ENCODE measurements around the gene SLC26A1. TPM values are rescaled to one million over a fixed set of nuclear protein-coding genes. Genes with fewer than 3 reads are reported as not detected.

Gene SLC26A1
- total RNA-seq, 6 experiments from 2014 or later, result 9.6 to 30.9 (median 23.0) TPM

- Histone ChIP-seq H3K27me3 (no peaks in the 10 kb centered on the region), H3K36me3 (peaks cover 0 to 10% (median 5%) of the 10 kb centered on the region in 4 donors), H3K4me3 (no peak overlapping the region), H3K27ac (no peak overlapping the region), H3K4me1 (no peaks in the 10 kb centered on the region), H3K9me3 (no peaks in the 10 kb centered on the region)
- intact Hi-C loops (cut with DNase I), result loop anchor here in 1 of 2 donors (10.0 kb wide), 1 partner anchor 197 kb away; no protein-coding TSS in a partner anchor
- TF ChIP-seq POLR2A (IDR thresholded peaks at IDR 0.05), result no peak
- TF ChIP-seq CTCF (IDR thresholded peaks at IDR 0.05), result no peak
- WGBS (ENCODE audit: insufficient coverage, low coverage, low lambda C conversion rate, missing lambda C conversion rate), result 50% methylated on average over 1 of the region's 26 CpGs
- ATAC-seq, result peak in 2 of 4 donors; percentile 1 to 11
- DNase-seq, result no peak
Measured at GRCh38 chr4:1027219-1027914, 34.2 kb upstream of the SLC26A1 start.

GRCh38 chr4:1026115-1026514 is 32.9 kb upstream of the SLC26A1 start:
- 34% methylated on average over 12 of the region's 17 CpGs for WGBS (ENCODE audit: insufficient coverage, low coverage, low lambda C conversion rate, missing lambda C conversion rate)

GRCh38 chr4:1024882-1025545 is 31.8 kb upstream of the SLC26A1 start:
- no peaks in the 10 kb centered on the region for H3K27me3 ChIP-seq
- intact Hi-C loops (cut with DNase I), result loop anchor here in 1 of 2 donors (10.0 kb wide), 1 partner anchor 200 kb away; no protein-coding TSS in a partner anchor
- 72% methylated on average over 3 of the region's 32 CpGs for WGBS (ENCODE audit: insufficient coverage, low coverage, low lambda C conversion rate, missing lambda C conversion rate)
- H3K4me1 ChIP-seq, result no peaks in the 10 kb centered on the region
- no peak for ATAC-seq
- H3K4me3 ChIP-seq, result no peak overlapping the region
- no peak overlapping the region for H3K27ac ChIP-seq
- H3K36me3 ChIP-seq, result peaks cover 0 to 10% (median 5%) of the 10 kb centered on the region in 4 donors
- TF ChIP-seq CTCF (IDR thresholded peaks at IDR 0.05), result no peak
- TF ChIP-seq POLR2A (IDR thresholded peaks at IDR 0.05), result no peak
- no peak for DNase-seq
- H3K9me3 ChIP-seq, result no peaks in the 10 kb centered on the region

More at GRCh38 chr4:1026115-1026514, 32.9 kb upstream of the SLC26A1 start:
- peak; percentile 73 to 87 (median 79) for ATAC-seq
- Histone ChIP-seq H3K27ac (no peak overlapping the region), H3K9me3 (no peaks in the 10 kb centered on the region), H3K4me3 (no peak overlapping the region), H3K36me3 (peaks cover 0 to 10% (median 5%) of the 10 kb centered on the region in 4 donors), H3K4me1 (no peaks in the 10 kb centered on the region), H3K27me3 (no peaks in the 10 kb centered on the region)
- DNase-seq, result peak; percentile 67 to 77 (median 69)
- intact Hi-C loops (cut with DNase I), result loop anchor here in 1 of 2 donors (10.0 kb wide), 1 partner anchor 199 kb away; no protein-coding TSS in a partner anchor
- TF ChIP-seq CTCF (IDR thresholded peaks at IDR 0.05), result no peak
- no peak for TF ChIP-seq POLR2A (IDR thresholded peaks at IDR 0.05)

- Histone ChIP-seq H3K27ac (no peak overlapping the region), H3K27me3 (no peaks in the 10 kb centered on the region), H3K4me3 (no peak overlapping the region), H3K4me1 (no peaks in the 10 kb centered on the region), H3K9me3 (no peaks in the 10 kb centered on the region), H3K36me3 (peaks cover 0 to 10% (median 5%) of the 10 kb centered on the region in 4 donors)
- 100% methylated on average over 6 of the region's 83 CpGs for WGBS (ENCODE audit: insufficient coverage, low coverage, low lambda C conversion rate, missing lambda C conversion rate)
- ATAC-seq (no peak), DNase-seq (no peak)
- intact Hi-C loops (cut with DNase I), result loop anchor here in 1 of 2 donors (10.0 kb wide), 1 partner anchor 201 kb away; no protein-coding TSS in a partner anchor
- TF ChIP-seq CTCF (IDR thresholded peaks at IDR 0.05) (no peak), POLR2A (IDR thresholded peaks at IDR 0.05) (no peak)
Measured at GRCh38 chr4:1023895-1024740, 30.9 kb upstream of the SLC26A1 start.
